ENCODE results near the gene ZNF358.

Gene ZNF358

GRCh38 chr19:7515110-7515644, 726 bp upstream of the ZNF358 start:
- Histone ChIP-seq H3K4me1 (ENCODE audit: control insufficient read depth, low read length) (peaks cover 3% of the 10 kb centered on the region; the same call in 1 of the 2 replicates), H3K9me3 (ENCODE audit: control insufficient read depth, insufficient read depth, low read length) (no peaks in the 10 kb centered on the region), H3K36me3 (ENCODE audit: control insufficient read depth, low read length) (no peaks in the 10 kb centered on the region), H4K20me1 (ENCODE audit: control insufficient read depth, insufficient read depth, low read depth, low read length) (no peaks in the 10 kb centered on the region), H3K79me2 (ENCODE audit: control insufficient read depth, low read length) (no peaks in the 10 kb centered on the region), H3K4me3 (ENCODE audit: low read length) (no peak overlapping the region), H3K27ac (ENCODE audit: low read depth, low read length) (no peak overlapping the region), H3K27me3 (ENCODE audit: control insufficient read depth, low read length) (peaks cover 49% of the 10 kb centered on the region), H3K4me2 (ENCODE audit: low read length) (no peak overlapping the region), H3K9me2 (replicated peaks; ENCODE audit: control insufficient read depth, low read length) (no peaks in the 10 kb centered on the region), H3F3A (ENCODE audit: control insufficient read depth, insufficient read depth) (no peaks in the 10 kb centered on the region)
- TF ChIP-seq CTCF (IDR thresholded peaks at IDR 0.05; ENCODE audit: low read depth, low read length, poor library complexity, severe bottlenecking) = no peak
- TF ChIP-seq EZH2phosphoT487 (IDR thresholded peaks at IDR 0.05; ENCODE audit: borderline replicate concordance, low read length) = no peak

GRCh38 chr19:7516333-7516732, 430 bp downstream of the ZNF358 start:
- no peak overlapping the region for H3K27ac ChIP-seq (ENCODE audit: low read depth, low read length)

GRCh38 chr19:7516878-7517277, 975 bp downstream of the ZNF358 start:
- H3F3A ChIP-seq (ENCODE audit: control insufficient read depth, insufficient read depth) = no peaks in the 10 kb centered on the region
- peaks cover 45% of the 10 kb centered on the region for H3K27me3 ChIP-seq (ENCODE audit: control insufficient read depth, low read length)
- peak overlapping the region; percentile 21; the same call in 1 of the 2 replicates for H3K4me2 ChIP-seq (ENCODE audit: low read length)
- peaks cover 5% of the 10 kb centered on the region for H3K4me1 ChIP-seq (ENCODE audit: control insufficient read depth, low read length)
- H4K20me1 ChIP-seq (ENCODE audit: control insufficient read depth, insufficient read depth, low read depth, low read length) = no peaks in the 10 kb centered on the region
- no peaks in the 10 kb centered on the region for H3K79me2 ChIP-seq (ENCODE audit: control insufficient read depth, low read length)
- no peak for TF ChIP-seq EZH2phosphoT487 (IDR thresholded peaks at IDR 0.05; ENCODE audit: borderline replicate concordance, low read length)
- TF ChIP-seq CTCF (IDR thresholded peaks at IDR 0.05; ENCODE audit: low read depth, low read length, poor library complexity, severe bottlenecking) = no peak
- no peak overlapping the region for H3K4me3 ChIP-seq (ENCODE audit: low read length)
- no peaks in the 10 kb centered on the region for H3K36me3 ChIP-seq (ENCODE audit: control insufficient read depth, low read length)
- no peaks in the 10 kb centered on the region for H3K9me3 ChIP-seq (ENCODE audit: control insufficient read depth, insufficient read depth, low read length)
- no peak overlapping the region for H3K27ac ChIP-seq (ENCODE audit: low read depth, low read length)
- H3K9me2 ChIP-seq (replicated peaks; ENCODE audit: control insufficient read depth, low read length) = no peaks in the 10 kb centered on the region

More at GRCh38 chr19:7516333-7516732, 430 bp downstream of the ZNF358 start:
- H3K4me3 ChIP-seq (ENCODE audit: low read length) = no peak overlapping the region
- H3K4me2 ChIP-seq (ENCODE audit: low read length) = peak overlapping the region; percentile 21; the same call in 1 of the 2 replicates
- H3K36me3 ChIP-seq (ENCODE audit: control insufficient read depth, low read length) = no peaks in the 10 kb centered on the region
- no peaks in the 10 kb centered on the region for H3F3A ChIP-seq (ENCODE audit: control insufficient read depth, insufficient read depth)
- no peaks in the 10 kb centered on the region for H3K9me2 ChIP-seq (replicated peaks; ENCODE audit: control insufficient read depth, low read length)
- peaks cover 45% of the 10 kb centered on the region for H3K27me3 ChIP-seq (ENCODE audit: control insufficient read depth, low read length)
- H4K20me1 ChIP-seq (ENCODE audit: control insufficient read depth, insufficient read depth, low read depth, low read length) = no peaks in the 10 kb centered on the region
- no peaks in the 10 kb centered on the region for H3K9me3 ChIP-seq (ENCODE audit: control insufficient read depth, insufficient read depth, low read length)
- H3K79me2 ChIP-seq (ENCODE audit: control insufficient read depth, low read length) = no peaks in the 10 kb centered on the region
- no peak for TF ChIP-seq EZH2phosphoT487 (IDR thresholded peaks at IDR 0.05; ENCODE audit: borderline replicate concordance, low read length)
- TF ChIP-seq CTCF (IDR thresholded peaks at IDR 0.05; ENCODE audit: low read depth, low read length, poor library complexity, severe bottlenecking) = no peak
- H3K4me1 ChIP-seq (ENCODE audit: control insufficient read depth, low read length) = peaks cover 3% of the 10 kb centered on the region; the same call in 1 of the 2 replicates

Measured in DOHH2 (cell line).